Gastroesophageal sphincter (tissue), 3 donors: ENCODE data around the gene SCARF1.

Experiments used
- POLR2A ChIP-seq, 2 donors: fragments of 450-650 bp; IDR thresholded peaks; one replicate each; pipeline ENCODE4 v1.6.1; 2017; ENCODE audit warnings: antibody characterized with exemption in 2 of 2, mild to moderate bottlenecking in 2 of 2, moderate library complexity in 1 of 2
- TF ChIP-seq, protein P1 (sequence below), 4 experiments: fragments of 200-600 bp in 2 of 4; fragments of 450-650 bp in 2 of 4; sonication (generic) in 1 of 4; IDR thresholded peaks; one replicate each; pipeline ENCODE4 v1.5.1; 2017 to 2019; ENCODE audit warnings: antibody characterized with exemption in 4 of 4, mild to moderate bottlenecking in 2 of 4, moderate library complexity in 2 of 4

DNA sequence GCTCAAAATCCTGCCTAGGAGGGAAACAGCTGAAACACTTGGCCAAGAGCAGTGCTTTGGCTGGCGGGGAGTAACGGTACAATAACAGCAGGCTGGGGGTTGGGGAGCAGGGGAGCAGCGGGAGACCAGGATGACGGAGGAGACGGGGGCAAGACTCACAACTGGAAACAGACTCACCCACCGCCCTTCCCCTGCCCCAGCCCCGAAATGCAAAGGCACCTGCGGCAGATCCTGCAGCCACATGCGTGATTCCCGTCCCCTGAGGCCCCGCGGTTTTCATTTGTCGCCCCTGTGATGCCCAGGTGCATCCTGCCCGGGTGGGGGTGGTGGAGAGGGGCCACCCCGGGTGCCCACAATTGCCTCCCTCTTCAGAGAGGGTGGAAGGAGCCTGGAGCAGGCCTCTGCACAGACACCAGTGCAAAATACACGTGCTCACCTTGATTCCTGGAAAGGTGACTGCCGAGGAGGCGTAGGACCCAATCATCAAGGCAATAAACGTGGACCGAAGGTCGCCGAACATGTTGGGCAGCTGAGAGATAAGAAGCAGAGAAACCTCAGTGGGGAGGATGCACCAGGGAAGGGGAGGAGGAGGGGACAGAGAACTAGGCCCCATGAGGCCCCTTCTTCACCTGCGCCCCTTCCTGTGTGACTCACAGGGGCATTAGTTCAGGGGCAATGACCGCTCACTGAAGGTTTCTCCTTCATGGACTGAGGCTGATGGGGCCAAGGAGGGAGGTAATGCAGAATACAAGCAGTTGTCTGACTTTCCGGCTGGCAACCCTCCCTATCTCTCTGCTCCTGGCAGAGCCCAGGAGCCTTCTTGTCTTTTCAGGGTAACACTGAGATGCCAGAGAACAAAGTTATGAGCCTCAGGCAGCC, 52.5 kb downstream of the SCARF1 start:
- TF ChIP-seq, protein P1, sequence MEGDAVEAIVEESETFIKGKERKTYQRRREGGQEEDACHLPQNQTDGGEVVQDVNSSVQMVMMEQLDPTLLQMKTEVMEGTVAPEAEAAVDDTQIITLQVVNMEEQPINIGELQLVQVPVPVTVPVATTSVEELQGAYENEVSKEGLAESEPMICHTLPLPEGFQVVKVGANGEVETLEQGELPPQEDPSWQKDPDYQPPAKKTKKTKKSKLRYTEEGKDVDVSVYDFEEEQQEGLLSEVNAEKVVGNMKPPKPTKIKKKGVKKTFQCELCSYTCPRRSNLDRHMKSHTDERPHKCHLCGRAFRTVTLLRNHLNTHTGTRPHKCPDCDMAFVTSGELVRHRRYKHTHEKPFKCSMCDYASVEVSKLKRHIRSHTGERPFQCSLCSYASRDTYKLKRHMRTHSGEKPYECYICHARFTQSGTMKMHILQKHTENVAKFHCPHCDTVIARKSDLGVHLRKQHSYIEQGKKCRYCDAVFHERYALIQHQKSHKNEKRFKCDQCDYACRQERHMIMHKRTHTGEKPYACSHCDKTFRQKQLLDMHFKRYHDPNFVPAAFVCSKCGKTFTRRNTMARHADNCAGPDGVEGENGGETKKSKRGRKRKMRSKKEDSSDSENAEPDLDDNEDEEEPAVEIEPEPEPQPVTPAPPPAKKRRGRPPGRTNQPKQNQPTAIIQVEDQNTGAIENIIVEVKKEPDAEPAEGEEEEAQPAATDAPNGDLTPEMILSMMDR (IDR thresholded peaks at IDR 0.05): no peak
- TF ChIP-seq POLR2A (IDR thresholded peaks at IDR 0.05): no peak
